Hypothalamus (tissue), 51 donors: ENCODE measurements around the gene EPHA4.

Experiments used
- DNase-seq, 51 donors: peaks; one replicate each; lab custom pipeline; 2025; lab: John Stamatoyannopoulos, UW

The EPHA4 gene

DNA sequence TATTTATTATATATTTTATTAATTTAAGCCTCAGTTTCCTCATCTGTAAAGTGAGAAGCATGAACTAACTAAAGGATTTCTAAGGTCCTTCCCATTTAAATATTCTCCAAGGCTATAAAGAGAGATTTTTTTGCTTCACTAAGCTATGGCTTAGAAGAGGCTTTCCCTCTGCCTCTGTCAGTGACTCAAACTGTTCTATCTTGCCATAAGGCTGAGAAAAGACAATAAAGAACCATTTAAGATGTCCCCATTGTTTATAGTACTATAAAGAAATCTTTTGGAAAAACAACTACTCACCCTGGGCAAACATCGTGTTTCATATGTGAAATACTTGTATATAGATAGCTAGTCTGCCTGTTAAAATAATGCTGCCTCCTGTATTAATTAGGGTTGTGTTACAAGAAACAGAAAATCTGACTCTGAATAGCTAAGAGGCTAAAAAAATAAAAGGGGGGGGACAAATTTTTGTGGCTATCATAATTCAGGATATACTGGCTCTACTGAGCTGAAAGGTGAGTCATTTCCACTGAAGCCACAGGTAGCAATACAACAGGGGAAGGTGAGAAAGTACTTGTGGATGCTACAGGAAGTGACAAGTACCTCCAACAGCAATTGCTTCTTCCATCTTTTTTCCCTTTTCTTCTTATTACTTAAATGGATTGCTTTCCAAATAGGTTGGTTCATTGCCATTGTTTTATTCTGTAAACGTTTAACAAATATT is 25.4 kb downstream of the EPHA4 start:
- no peak for DNase-seq

DNA sequence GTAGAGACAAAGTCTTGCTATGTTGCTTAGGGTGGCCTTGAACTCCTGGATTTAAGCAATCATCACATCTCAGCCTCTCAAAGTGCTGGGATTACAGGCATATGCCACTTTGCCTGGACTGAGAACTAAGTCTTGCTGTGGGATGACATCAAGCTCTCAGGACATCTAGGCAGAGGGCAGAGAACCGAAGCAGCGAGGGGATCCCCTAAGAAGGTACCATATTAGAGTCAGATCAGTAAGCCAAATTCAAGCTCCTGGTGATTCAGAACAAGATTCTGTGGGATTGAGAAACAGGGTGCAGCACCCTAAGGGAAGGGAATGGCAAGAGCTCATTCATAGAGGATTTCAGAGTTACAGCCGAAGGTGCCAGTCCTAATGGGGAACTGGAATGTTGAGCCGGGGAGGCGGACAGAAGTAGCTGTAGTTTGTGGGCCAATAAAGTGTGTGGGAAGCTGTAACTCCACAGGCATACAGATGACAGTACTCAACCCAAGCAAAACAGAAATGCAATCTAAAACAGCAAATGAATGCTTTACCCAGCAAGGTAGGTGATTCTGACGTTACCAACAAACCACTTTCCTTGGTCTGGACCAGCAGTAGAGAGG is 30.9 kb downstream of the EPHA4 start:
- no peak for DNase-seq

DNA sequence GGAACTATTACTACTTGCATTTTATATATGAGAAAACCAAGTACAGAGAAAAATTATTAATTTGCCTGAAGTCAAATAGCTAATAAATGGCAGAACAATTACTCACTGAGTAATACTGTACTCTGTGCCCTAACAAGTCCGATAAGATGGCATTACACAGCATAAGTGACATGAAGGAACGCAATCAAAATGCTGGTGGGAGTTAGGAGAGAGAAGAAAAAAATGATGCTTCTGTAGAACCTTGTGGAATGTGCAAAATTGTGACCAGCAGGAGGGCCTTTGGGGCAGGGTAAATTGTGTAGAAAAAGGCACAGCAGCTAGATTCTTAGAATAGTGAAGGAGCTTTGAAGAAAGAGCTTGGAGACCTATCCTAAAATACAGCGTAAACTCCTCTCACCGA is 32.9 kb downstream of the EPHA4 start:
- DNase-seq = no peak

DNA sequence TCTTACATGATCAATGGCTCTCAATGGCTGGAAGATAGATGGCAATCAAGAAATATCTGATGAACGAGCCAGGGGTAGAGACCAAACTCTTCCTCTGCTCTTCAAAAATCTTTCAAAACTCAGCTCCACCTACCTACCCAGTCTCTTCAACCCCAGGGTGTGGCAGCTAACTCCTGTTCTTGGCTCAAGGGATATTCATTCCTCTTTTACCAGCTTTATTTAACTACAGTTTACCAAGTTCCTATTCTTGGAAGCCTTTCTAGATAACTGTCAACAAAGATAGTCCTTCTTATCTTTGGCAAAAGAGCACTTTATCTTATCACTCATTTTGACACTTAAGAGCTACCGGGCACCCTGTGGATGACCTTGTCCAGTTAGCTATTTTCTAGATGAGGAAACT is 36.3 kb downstream of the EPHA4 start:
- DNase-seq = no peak

DNA sequence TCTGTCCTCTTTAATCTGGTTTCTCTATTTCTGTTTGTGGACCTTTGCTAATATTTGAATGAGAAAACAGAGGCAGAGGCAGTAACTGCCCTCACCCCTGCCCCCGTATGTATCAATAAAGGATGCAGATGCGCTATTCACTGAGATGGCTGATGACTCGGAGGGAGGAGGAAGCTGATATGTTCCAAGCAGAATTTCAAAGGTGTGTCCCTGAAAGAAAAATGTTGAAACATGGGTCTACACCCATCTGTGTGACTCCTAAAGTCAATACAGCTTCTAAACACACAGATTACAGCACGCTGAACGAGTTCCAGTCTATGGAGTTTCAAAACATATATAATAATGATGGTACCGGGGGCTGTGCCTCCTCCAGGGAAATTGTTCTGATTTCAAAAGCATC is 38.8 kb downstream of the EPHA4 start:
- no peak for DNase-seq

DNA sequence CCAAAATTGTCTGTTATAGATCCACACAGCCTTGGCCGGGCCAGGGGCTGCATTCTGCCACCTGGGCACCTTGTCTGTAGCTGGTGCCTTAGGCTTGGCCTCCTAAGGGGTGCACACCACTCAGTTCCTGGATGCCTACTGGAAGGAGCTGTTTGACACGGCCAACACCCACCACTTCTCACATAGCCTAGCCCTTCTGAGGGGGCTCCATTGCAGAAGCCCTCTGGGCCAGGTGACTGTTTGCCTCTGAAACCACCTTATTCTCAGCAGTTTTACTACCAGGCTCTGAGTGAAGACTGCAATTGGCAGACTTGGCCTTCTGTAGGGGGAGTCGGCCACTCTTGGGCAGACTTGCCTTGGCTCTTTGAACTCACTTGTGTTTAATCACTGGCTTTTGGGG is 39.5 kb downstream of the EPHA4 start:
- no peak for DNase-seq

DNA sequence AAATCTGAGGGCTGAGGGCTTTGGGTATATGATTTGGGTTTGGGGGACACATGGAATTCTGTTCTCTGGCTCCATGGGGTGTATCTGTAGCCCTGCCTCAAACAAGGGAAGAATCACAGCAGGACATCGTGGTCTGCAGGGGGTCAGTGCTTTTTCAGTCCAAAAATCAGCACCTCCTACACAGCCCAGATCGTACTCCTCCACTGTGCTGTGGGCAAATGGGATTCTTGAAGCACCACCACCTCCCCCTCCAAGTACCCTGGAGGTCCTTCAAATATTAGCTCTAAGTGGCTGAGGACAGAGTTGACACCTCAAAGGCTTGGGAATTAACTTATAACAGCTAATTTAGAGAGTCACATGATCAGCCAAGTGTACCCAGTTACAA is 41.5 kb downstream of the EPHA4 start:
- no peak for DNase-seq

DNA sequence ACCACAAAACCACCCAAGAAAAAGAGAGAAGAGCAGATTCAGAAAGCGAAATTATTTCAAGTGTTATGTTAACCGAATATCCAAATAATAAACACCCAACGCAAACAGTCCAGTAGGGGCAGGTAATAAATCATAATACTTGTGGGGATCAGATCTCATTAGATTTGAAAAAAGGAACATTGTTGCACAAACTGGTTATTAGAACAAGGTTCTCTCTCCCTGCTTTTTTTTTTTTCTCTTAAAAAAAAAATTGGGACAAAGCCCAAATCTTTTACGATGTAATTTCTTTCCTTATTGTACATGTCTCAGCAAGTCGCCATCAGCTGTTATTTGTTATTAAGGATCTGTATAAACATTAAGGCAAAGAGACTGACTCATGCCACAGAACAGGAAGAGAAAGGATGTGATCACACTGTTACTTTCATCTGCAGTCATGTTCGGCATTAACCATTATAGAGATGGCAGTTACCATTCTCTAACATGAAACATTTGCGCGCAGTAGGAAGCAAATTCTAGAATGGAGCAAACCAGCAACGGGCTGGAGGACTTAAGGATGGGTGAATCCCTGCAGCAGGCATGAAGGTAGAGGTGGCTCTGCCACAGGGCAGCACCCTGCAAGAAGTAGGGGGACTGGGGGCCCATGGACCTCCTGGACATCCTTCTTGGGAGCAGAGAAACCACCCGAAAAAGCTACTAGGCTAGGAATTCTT is 42.0 kb downstream of the EPHA4 start:
- DNase-seq = no peak

DNA sequence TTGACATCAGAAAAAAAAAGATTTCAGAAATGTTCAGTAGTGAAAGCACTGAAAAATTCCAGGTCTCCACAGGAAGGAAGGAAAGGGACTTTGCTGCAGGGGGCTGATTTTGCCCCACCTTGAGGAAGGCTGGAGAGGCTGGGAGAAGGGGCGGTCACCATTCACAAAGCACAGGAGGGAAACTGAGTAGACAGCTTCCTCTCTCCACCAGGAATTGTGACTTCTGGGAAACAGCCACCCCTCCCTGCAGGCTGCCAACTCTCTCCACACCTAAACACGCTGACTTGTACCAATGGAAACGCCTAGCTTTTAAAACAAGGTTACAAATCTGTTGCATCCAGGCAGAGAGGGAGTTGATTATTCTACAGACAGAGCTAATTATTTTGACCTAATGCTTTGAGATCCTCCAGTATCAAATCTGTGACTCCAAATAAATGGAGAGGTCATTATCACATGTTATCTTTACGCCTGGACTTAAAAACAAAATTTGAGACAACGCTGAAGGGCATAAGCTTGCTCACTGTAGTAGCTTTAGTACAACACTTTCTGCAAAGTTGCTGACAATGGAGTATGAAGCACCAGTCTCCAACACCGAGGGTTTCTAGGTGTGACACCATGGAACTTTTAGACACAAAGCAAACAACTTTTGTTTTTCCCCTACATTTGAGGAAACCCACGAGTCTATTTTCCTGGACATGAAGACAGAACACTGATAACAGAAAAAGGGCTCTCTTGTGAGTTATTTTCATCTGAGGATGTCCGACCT is 42.7 kb downstream of the EPHA4 start:
- no peak for DNase-seq

DNA sequence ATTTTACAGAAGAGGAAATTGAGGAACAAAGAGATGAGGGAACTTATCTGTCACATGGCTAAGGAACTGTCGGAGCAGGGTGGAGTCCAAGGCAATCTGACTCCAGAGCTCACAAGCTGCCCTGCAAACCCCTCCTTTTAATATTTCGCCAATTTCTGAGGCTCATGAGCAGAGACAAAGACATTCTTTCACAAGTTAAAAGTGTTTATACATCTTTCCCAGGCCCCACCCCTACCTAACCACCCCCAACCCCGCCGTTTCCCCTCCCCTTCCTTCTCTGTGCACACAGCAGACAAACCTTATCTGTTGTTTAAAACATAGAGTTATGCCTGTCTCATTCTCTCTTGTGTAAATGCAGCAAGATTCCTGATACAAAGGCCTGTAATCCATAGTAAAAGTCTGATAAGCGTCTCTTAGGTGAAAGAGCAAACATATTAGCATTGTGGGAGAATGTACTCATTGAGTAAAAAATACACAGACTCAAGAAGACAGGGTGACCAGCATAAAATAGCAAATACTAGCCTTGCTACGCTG is 44.3 kb downstream of the EPHA4 start:
- DNase-seq = no peak

DNA sequence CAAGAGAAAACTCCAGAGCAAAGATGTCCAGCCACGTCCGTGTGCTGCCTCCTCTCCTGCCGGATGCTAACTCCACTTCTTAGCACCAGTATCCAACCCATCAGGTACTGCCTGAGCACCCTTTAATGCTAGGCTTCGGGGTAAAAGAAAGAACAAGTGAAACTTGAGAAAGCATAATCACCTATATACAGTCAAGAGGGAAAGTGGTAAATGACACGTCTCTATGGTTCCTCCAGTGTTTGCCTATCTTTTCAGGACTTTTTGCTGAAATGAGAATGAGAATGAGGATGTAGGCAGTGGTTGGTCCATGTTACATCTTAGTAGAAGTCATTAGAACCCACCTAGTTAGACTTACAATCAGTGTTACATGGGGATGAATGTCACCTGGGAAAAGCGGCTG is 47.9 kb downstream of the EPHA4 start:
- no peak for DNase-seq

DNA sequence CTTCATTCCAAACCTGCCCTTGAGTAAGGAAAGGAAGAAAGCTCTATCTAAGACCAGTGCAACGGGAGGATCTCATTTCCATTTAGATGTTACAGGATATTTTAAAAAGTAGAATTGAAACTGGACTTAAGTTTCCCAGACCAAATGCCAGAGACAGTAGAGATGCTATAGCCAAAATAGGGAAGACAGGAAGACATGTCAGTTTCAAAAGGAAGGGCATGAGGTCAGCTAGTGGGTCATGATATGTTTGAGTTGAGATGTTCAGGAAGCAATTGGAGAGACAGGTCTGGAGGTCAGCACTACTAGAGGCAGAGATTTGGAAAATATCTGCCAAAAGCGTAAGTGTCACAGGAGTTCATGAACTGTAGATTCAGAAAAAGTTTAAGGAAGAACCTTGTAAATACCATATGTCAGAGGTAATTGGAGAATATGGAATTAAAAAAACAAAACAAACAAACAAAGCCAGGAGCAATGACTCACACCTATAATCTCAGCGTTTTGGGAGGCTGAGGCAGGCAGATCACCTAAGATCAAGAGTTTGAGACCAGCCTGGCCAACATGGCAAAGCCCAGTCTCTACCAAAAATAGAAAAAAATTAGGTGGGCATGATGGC is 50.8 kb downstream of the EPHA4 start:
- no peak for DNase-seq

DNA sequence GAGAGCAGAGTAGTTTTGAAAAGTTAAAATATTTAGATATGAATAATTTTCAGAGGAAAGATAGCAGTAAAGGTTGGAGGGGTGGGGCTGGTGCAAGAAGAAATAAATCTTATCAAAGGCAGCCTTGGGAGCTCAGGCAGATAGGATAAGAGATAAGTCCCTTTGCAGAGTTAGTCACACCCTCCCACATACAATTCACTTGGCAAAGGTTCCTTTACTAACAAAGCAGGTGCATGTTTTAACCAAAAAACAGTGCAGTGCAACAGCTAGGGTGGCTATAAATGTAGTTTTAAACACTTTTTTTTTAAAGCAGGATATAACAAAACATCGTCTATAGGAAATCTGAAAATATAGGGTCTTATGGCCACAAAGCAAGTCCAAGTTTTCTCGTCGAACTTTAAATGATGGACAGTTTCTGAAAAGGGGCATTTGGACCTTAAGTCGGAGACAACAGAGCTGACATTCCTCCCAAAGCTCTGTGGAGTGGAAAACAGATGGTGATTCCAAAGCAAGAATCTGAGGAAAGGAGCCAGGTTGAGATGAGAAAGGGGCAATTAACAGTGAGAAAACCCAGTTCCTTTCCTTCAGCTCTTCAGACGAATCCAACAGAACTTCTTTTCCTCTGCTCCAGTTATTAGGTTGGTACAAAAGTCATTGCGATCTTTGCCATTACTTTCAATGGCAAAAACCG is 53.0 kb downstream of the EPHA4 start:
- no peak for DNase-seq

DNA sequence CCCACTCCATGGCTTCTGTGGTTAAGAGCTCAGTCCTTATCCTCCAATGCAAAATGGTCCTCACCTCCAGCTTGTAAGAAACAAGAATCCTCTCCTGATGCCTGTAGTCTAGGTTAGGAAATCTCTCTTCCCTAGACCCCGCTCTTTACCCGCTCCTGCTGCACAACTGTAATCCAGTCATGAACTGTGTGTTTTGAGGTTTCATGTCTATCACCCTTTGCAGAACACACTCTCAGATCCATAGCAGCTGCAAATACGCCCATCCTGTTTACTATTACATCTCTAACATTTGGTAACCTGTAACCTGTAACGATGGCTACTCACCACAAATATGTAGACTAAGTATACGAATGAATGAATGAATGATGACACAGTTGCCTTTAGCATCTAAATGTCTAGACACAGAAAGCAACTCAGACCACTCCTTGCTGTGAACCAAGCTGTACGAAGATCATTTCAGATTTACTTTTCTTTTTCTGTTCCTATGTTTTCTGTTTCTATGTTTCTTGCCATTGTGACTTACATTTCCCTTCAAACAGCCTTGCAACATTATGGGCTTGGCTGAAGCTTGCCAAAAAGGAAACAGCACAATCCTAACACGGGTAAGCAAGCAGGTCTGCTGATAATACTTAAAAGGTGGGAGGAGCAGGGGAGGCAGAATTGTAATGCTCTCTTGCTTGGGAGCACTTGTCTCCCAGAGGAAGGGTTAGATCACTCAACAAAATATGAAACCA is 53.7 kb downstream of the EPHA4 start:
- DNase-seq = peak in 1 of 51 donors; percentile 14

DNA sequence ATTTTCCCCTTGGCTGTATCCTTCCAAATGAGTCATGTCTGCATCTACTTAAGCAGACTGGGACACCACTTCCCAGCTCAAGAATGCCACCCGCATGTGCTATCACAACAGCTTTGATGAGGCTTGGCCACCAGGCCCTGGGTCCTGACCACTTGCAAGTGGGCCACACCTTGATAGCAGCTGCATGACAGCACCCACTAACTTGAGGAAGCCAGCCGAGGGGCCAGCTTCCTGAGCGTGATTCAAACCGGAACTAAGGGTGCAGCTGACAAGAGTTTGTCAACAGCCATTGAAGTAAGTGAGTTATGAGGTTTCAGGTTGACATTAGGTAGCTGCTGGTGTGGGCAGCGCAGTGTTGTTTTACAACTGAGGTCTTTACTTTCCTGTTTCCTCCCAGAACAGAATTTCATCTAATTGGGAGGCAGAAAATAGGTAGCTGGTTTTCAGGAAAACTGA is 54.4 kb downstream of the EPHA4 start:
- DNase-seq = no peak

DNA sequence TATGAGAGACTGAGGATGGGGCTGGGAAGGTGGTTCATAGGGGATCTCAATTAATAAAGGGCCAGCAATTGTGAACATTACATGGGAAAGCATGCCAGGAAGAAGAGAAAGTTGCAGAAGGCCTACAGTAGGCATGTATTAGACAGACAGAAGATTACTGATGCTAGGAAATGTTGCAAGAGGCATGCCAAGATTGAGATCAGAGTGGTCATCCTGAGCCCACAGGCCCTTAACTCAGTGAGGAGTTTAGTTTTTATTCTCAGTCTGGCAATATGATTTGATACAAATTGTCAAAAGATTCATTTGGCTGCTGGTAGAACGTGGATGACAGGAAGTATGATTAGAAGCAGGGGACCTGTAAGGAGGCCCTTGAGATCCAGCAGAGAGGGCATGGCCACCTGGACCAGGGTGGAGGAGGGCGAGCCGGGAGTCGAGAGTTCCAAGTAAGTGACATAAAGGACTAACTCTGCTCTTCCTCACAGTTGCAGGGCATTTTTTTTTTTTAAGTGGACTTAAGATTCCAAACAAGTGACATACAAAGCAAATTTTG is 54.9 kb downstream of the EPHA4 start:
- DNase-seq = no peak

DNA sequence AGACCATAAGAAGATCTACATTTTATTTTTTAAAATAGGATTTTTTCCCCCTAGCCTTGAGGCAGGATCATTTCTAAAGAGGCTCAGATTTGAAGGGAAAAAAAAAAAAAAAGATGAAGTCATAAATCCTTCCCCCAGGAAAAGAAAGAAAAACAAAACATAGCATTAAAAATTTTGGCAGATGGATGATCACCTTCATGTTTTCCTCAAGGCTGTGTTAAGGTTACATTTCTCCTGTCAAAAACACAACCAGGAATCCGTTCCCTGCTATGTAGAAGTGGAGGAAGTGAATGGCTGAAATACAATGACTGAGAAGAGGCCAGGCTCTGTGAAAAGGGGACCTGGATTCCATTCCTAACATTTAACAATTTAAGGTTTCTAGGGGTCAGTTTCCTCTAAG is 56.2 kb downstream of the EPHA4 start:
- no peak for DNase-seq

DNA sequence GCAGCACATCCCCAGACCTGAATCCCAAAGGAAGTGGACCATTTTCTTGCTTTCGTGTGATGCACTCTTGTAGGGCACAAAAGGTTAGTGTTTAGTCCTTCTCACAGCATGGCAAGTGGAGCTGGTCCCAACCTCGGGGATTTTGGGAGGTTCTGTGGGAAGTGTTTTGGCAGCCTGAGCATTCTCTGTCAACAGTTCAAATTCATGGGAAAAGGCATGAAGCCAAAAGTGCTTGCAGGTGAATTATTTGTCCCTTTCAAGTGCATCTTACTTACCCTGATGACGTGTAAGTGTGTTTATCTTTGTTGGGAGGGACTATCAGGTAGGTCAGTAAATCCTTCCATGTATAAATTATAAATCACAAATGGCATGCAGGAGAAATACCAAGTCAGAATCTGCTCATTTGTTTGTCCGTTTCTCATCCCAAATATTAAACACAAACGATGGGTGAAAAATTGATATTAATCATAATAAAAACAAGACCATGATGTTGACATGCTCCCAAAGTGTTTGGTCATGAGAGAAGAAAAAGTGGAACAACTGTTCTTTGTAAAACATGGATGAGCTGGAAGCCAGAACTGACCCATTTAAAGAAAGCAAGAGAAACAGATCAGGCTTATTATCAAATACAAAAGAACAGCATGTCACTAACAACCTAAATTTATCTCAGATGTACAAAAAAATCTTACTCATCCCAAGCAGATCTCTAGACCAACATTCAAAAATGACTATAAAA is 57.6 kb downstream of the EPHA4 start:
- no peak for DNase-seq
